HepG2 (cell line): ENCODE results near the gene SLC2A13. TPM values are rescaled to one million over a fixed set of nuclear protein-coding genes. Genes with fewer than 3 reads are reported as not detected.

Source experiments
- ATAC-seq: fragments of 200-7000 bp; cut with Tn5 transposase; 3 replicates; pipeline ENCODE4 v1.9.1; 2020; ENCODE audit warnings: mild to moderate bottlenecking, moderate library complexity
- BruUV-seq: library from RNA; stranded (reverse); fragments of 400-500 nt; replicated peaks from 2 replicates; lab custom pipeline; 2021; lab: Mats Ljungman, UMichigan
- CTCF ChIA-PET: fragments of 300-600 bp; formaldehyde crosslinking; extraction: SDS; loops from one replicate; lab custom pipeline; 2021; ENCODE audit warnings: low total read pairs, inconsistent platforms, low intra/inter-chr PET ratio; lab: Yijun Ruan, JAX
- POLR2A ChIA-PET: fragments of 350-600 bp; sonication (Branson Sonifier 250); formaldehyde crosslinking; loops from one replicate; lab custom pipeline; 2020; ENCODE audit warnings: antibody characterized with exemption, inconsistent platforms; lab: Yijun Ruan, JAX
- DNase-seq: peaks from one replicate; pipeline ENCODE4 v3.0.0-alpha.2; 2015; ENCODE audit warnings: low spot score
- FAIRE-seq: peaks from 3 replicates; lab custom pipeline; 2011; peaks lifted over from hg19 to GRCh38; lab: Jason Lieb, UNC
- H2AFZ ChIP-seq: one replicate; pipeline ENCODE4 v1.6.1; 2011; ENCODE audit warnings: low read length, inconsistent platforms
- H3K27ac ChIP-seq: fragments of 300-600 bp; 3 replicates; pipeline ENCODE4 v1.8.0; 2011; ENCODE audit warnings: mixed run types, mild to moderate bottlenecking, mixed read lengths, low read length, inconsistent platforms; ENCODE audit not compliant: insufficient read depth; ENCODE audit errors: extremely low read length
- H3K27me3 ChIP-seq, 2 experiments: fragments of 200-600 bp in 1 of 2; 2 replicates in 1 of 2; 3 replicates in 1 of 2; pipeline versions ENCODE4 v1.6.0 to v1.8.0; 2011; ENCODE audit warnings: low read length in 2 of 2, mild to moderate bottlenecking in 2 of 2, moderate library complexity in 2 of 2, inconsistent platforms in 1 of 2; ENCODE audit not compliant: insufficient read depth in 2 of 2, control insufficient read depth in 1 of 2
- H3K36me3 ChIP-seq, 2 experiments: fragments of 200-600 bp in 1 of 2; replicated peaks in 1 of 2; 2 replicates in 1 of 2; 3 replicates in 1 of 2; pipeline versions ENCODE4 v1.5.1 to v1.8.0; 2011; ENCODE audit warnings: low read length in 2 of 2, inconsistent platforms in 1 of 2; ENCODE audit not compliant: insufficient read depth in 2 of 2, control insufficient read depth in 1 of 2
- H3K4me1 ChIP-seq: 2 replicates; pipeline ENCODE4 v1.5.1; 2012; ENCODE audit warnings: low read length, inconsistent platforms; ENCODE audit not compliant: insufficient read depth
- H3K4me2 ChIP-seq: 2 replicates; pipeline ENCODE4 v1.6.0; 2011; ENCODE audit warnings: low read depth, low read length, inconsistent platforms
- H3K4me3 ChIP-seq, 3 experiments: fragments of 200-600 bp in 1 of 3; sonication (generic), shearing (Covaris generic) in 1 of 3; replicated peaks in 1 of 3; 2 replicates each; pipeline ENCODE4 v1.5.1; 2011 to 2016; ENCODE audit warnings: low read length in 3 of 3, inconsistent platforms in 2 of 3, low read depth in 2 of 3, mild to moderate bottlenecking in 2 of 3, control low read depth in 1 of 3, mixed read lengths in 1 of 3; ENCODE audit not compliant: insufficient read depth in 1 of 3
- H3K79me2 ChIP-seq: one replicate; pipeline ENCODE4 v1.6.1; 2011; ENCODE audit warnings: low read length, inconsistent platforms; ENCODE audit not compliant: insufficient read depth
- H3K9ac ChIP-seq: 2 replicates; pipeline ENCODE4 v1.6.0; 2011; ENCODE audit warnings: mild to moderate bottlenecking, low read depth, low read length, inconsistent platforms; ENCODE audit not compliant: insufficient read depth
- H3K9me3 ChIP-seq: 2 replicates; pipeline ENCODE4 v1.5.1; 2012; ENCODE audit warnings: mild to moderate bottlenecking, low read length
- H4K20me1 ChIP-seq: 2 replicates; pipeline ENCODE4 v1.6.0; 2011; ENCODE audit warnings: inconsistent platforms, mild to moderate bottlenecking, low read length, moderate library complexity; ENCODE audit not compliant: insufficient read depth
- GATAD2A ChIP-seq: IDR thresholded peaks from 2 replicates; pipeline ENCODE4 v1.6.1; 2016
- KLF15 ChIP-seq: sonication (generic); formaldehyde crosslinking; IDR thresholded peaks from 2 replicates; pipeline ENCODE4 v1.8.1; 2023; ENCODE audit warnings: borderline replicate concordance, mild to moderate bottlenecking, inconsistent platforms, missing genetic modification reagents, mixed read lengths
- KLF9 ChIP-seq: IDR thresholded peaks from 2 replicates; pipeline ENCODE4 v1.6.1; 2016; ENCODE audit warnings: low read depth
- MATR3 ChIP-seq: sonication (generic); formaldehyde crosslinking; IDR thresholded peaks from 2 replicates; pipeline ENCODE4 v1.4.0; 2020; ENCODE audit warnings: missing genetic modification reagents
- MTA1 ChIP-seq: sonication (generic); formaldehyde crosslinking; IDR thresholded peaks from 2 replicates; pipeline ENCODE4 v1.4.0; 2020; ENCODE audit warnings: missing genetic modification reagents, mild to moderate bottlenecking, borderline replicate concordance
- NCOA2 ChIP-seq: sonication (generic); formaldehyde crosslinking; IDR thresholded peaks from 2 replicates; pipeline ENCODE4 v1.8.0; 2022; ENCODE audit warnings: inconsistent platforms
- NPAS2 ChIP-seq: sonication (generic); formaldehyde crosslinking; IDR thresholded peaks from 2 replicates; pipeline ENCODE4 v1.8.0; 2022; ENCODE audit warnings: mild to moderate bottlenecking, missing genetic modification reagents, borderline replicate concordance
- PHF21A ChIP-seq: sonication (generic); formaldehyde crosslinking; IDR thresholded peaks from 2 replicates; pipeline ENCODE4 v1.5.0; 2020; ENCODE audit warnings: mild to moderate bottlenecking, missing genetic modification reagents
- ZNF577 ChIP-seq: sonication (generic); formaldehyde crosslinking; IDR thresholded peaks from 2 replicates; pipeline ENCODE4 v1.4.0; 2020; ENCODE audit warnings: mild to moderate bottlenecking, low read depth, missing genetic modification reagents, borderline replicate concordance
- ZNF670 ChIP-seq: sonication (generic); formaldehyde crosslinking; IDR thresholded peaks from 2 replicates; pipeline ENCODE4 v1.8.0; 2022; ENCODE audit warnings: mild to moderate bottlenecking, missing genetic modification reagents, borderline replicate concordance
- ZNF891 ChIP-seq: sonication (generic); formaldehyde crosslinking; IDR thresholded peaks from 2 replicates; pipeline ENCODE4 v1.5.0; 2020; ENCODE audit warnings: mild to moderate bottlenecking, missing genetic modification reagents
- ZSCAN21 ChIP-seq: sonication (generic); formaldehyde crosslinking; IDR thresholded peaks from 2 replicates; pipeline ENCODE4 v1.8.0; 2022; ENCODE audit warnings: mild to moderate bottlenecking, missing genetic modification reagents, moderate library complexity, borderline replicate concordance
- WGBS: methylation state at CpG from one replicate; pipeline ENCODE4 v1.1.6; 2017; ENCODE audit warnings: low lambda C conversion rate; 5-methylcytosine and 5-hydroxymethylcytosine counted together
- in situ Hi-C: cut with HindIII; loops from 2 replicates; pipeline ENCODE4 v1.10.0; 2017; ENCODE audit warnings: low pct_unique_long_range_greater_than_20kb; ENCODE audit not compliant: extremely low pct_ligation_motif_present
- intact Hi-C: fragments of 100-400 bp; cut with micrococcal nuclease; formaldehyde crosslinking; loops from one replicate; pipeline ENCODE4 v1.10.0; 2022; ENCODE audit not compliant: unreplicated experiment
- polyA plus RNA-seq, 8 experiments: library from polyadenylated mRNA; depleted of rRNA in 3 of 8; stranded (reverse) in 7 of 8; unstranded in 1 of 8; fragments of >200 nt; fragmentation: Illumina TruSeq in 4 of 8; extraction: Trizol in 4 of 8; gene quantifications; 2 replicates each; pipeline versions ENCODE4 v1.2.1 to v1.2.3, GENCODE V29; 2011 to 2016; ENCODE audit warnings: low read depth in 4 of 8, missing spikeins in 1 of 8, mixed read lengths in 1 of 8; ENCODE audit not compliant: insufficient read depth in 1 of 8
- total RNA-seq, 5 experiments: library from RNA; depleted of rRNA; stranded (reverse); fragments of >200 nt; fragmentation: Illumina TruSeq; extraction: Trizol; gene quantifications; 2 replicates each; pipeline ENCODE4 v1.2.3, GENCODE V29; 2016; ENCODE audit warnings: low read depth in 1 of 5
- TF ChIP-seq, protein P1 (sequence below): sonication (generic); formaldehyde crosslinking; IDR thresholded peaks from 2 replicates; pipeline ENCODE4 v1.9.0; 2021; ENCODE audit warnings: mild to moderate bottlenecking, missing genetic modification reagents
- TF ChIP-seq, protein P2 (sequence below): sonication (generic); formaldehyde crosslinking; IDR thresholded peaks from 2 replicates; pipeline ENCODE4 v1.5.1; 2020; ENCODE audit warnings: missing genetic modification reagents, mild to moderate bottlenecking, borderline replicate concordance

The SLC2A13 gene
- total and polyA plus RNA-seq, 2 of the 13 experiments (the other 11 are each of a cell fraction or from before 2014, with no cell fraction given), result 5.5 to 6.0 TPM

DNA sequence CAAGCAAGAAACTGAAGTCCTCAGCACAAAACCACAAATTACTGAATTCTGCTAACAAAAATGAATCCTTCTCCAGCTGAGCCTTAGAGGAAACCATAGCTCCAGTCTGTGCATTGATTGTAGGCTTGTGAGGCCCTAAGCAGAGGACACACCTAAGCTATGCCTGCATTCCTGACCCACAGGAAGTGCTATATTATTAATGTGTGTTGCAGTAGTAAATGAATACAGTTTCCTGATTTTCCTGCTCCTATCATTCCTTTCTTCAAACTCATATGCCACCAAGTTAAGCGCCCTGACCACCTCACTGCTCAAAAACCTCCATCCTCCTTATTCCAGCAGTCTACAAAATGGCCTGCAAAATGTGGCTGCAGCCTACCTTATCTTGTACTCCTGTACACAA lies 334.4 kb downstream of the SLC2A13 start:
- intact Hi-C loops, result no loop called here
- H3K9me3 ChIP-seq, result no peaks in the 10 kb centered on the region
- no peak overlapping the region for H3K4me2 ChIP-seq
- H3K4me3 ChIP-seq, result no peak overlapping the region
- CTCF ChIA-PET, result no interaction called here
- no peak overlapping the region for H2AFZ ChIP-seq
- H3K36me3 ChIP-seq, result no peaks in the 10 kb centered on the region
- no peaks in the 10 kb centered on the region for H4K20me1 ChIP-seq
- no peak for FAIRE-seq
- TF ChIP-seq KLF9 (no peak), NCOA2 (CRISPR knock-in tag) (no peak), ZNF670 (CRISPR knock-in tag) (no peak), ZSCAN21 (no peak), MATR3 (CRISPR knock-in tag) (no peak), NPAS2 (no peak), GATAD2A (CRISPR knock-in tag) (no peak), ZNF891 (CRISPR knock-in tag) (no peak), KLF15 (CRISPR knock-in tag) (no peak), PHF21A (no peak), ZNF577 (CRISPR knock-in tag) (no peak), MTA1 (CRISPR knock-in tag) (no peak)
- TF ChIP-seq, protein P1, sequence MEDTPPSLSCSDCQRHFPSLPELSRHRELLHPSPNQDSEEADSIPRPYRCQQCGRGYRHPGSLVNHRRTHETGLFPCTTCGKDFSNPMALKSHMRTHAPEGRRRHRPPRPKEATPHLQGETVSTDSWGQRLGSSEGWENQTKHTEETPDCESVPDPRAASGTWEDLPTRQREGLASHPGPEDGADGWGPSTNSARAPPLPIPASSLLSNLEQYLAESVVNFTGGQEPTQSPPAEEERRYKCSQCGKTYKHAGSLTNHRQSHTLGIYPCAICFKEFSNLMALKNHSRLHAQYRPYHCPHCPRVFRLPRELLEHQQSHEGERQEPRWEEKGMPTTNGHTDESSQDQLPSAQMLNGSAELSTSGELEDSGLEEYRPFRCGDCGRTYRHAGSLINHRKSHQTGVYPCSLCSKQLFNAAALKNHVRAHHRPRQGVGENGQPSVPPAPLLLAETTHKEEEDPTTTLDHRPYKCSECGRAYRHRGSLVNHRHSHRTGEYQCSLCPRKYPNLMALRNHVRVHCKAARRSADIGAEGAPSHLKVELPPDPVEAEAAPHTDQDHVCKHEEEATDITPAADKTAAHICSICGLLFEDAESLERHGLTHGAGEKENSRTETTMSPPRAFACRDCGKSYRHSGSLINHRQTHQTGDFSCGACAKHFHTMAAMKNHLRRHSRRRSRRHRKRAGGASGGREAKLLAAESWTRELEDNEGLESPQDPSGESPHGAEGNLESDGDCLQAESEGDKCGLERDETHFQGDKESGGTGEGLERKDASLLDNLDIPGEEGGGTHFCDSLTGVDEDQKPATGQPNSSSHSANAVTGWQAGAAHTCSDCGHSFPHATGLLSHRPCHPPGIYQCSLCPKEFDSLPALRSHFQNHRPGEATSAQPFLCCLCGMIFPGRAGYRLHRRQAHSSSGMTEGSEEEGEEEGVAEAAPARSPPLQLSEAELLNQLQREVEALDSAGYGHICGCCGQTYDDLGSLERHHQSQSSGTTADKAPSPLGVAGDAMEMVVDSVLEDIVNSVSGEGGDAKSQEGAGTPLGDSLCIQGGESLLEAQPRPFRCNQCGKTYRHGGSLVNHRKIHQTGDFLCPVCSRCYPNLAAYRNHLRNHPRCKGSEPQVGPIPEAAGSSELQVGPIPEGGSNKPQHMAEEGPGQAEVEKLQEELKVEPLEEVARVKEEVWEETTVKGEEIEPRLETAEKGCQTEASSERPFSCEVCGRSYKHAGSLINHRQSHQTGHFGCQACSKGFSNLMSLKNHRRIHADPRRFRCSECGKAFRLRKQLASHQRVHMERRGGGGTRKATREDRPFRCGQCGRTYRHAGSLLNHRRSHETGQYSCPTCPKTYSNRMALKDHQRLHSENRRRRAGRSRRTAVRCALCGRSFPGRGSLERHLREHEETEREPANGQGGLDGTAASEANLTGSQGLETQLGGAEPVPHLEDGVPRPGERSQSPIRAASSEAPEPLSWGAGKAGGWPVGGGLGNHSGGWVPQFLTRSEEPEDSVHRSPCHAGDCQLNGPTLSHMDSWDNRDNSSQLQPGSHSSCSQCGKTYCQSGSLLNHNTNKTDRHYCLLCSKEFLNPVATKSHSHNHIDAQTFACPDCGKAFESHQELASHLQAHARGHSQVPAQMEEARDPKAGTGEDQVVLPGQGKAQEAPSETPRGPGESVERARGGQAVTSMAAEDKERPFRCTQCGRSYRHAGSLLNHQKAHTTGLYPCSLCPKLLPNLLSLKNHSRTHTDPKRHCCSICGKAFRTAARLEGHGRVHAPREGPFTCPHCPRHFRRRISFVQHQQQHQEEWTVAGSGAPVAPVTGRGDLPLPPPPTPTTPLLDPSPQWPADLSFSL (CRISPR knock-in tag), result no peak
- TF ChIP-seq, protein P2, sequence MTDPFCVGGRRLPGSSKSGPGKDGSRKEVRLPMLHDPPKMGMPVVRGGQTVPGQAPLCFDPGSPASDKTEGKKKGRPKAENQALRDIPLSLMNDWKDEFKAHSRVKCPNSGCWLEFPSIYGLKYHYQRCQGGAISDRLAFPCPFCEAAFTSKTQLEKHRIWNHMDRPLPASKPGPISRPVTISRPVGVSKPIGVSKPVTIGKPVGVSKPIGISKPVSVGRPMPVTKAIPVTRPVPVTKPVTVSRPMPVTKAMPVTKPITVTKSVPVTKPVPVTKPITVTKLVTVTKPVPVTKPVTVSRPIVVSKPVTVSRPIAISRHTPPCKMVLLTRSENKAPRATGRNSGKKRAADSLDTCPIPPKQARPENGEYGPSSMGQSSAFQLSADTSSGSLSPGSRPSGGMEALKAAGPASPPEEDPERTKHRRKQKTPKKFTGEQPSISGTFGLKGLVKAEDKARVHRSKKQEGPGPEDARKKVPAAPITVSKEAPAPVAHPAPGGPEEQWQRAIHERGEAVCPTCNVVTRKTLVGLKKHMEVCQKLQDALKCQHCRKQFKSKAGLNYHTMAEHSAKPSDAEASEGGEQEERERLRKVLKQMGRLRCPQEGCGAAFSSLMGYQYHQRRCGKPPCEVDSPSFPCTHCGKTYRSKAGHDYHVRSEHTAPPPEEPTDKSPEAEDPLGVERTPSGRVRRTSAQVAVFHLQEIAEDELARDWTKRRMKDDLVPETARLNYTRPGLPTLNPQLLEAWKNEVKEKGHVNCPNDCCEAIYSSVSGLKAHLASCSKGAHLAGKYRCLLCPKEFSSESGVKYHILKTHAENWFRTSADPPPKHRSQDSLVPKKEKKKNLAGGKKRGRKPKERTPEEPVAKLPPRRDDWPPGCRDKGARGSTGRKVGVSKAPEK (CRISPR knock-in tag), result no peak
- in situ Hi-C loops, result loop anchor here (10.0 kb wide), 1 partner anchor 333 kb away; the partner anchor contains the start of gene SLC2A13
- H3K27ac ChIP-seq, result no peak overlapping the region
- 95% methylated on average over 1 of the region's 1 CpG for WGBS
- no peak for ATAC-seq
- H3K9ac ChIP-seq, result no peak overlapping the region
- POLR2A ChIA-PET, result no interaction called here
- H3K79me2 ChIP-seq, result no peaks in the 10 kb centered on the region
- no peak for DNase-seq
- no TSS peak for BruUV-seq
- no peaks in the 10 kb centered on the region for H3K4me1 ChIP-seq
- H3K27me3 ChIP-seq, result no peaks in the 10 kb centered on the region
